GM12865 (cell line): ENCODE data around the gene PLA2G4F.

ENCODE experiments used
- DNase-seq: peaks from one replicate; pipeline ENCODE4 v3.0.0; 2010; ENCODE audit warnings: low read depth
- H3K4me3 ChIP-seq: 2 replicates; pipeline ENCODE4 v1.5.1; 2011; ENCODE audit warnings: mild to moderate bottlenecking, low read depth, low read length, control low read depth
- TF ChIP-seq, protein P1 (sequence below): IDR thresholded peaks from 2 replicates; pipeline ENCODE4 v1.5.1; 2011; ENCODE audit warnings: low read length, control low read depth, low read depth, inconsistent platforms; ENCODE audit not compliant: insufficient read depth; ENCODE audit errors: missing control alignments

PLA2G4F gene

GRCh38 chr15:42152921-42153698 is 3.3 kb downstream of the PLA2G4F start:
- TF ChIP-seq, protein P1, sequence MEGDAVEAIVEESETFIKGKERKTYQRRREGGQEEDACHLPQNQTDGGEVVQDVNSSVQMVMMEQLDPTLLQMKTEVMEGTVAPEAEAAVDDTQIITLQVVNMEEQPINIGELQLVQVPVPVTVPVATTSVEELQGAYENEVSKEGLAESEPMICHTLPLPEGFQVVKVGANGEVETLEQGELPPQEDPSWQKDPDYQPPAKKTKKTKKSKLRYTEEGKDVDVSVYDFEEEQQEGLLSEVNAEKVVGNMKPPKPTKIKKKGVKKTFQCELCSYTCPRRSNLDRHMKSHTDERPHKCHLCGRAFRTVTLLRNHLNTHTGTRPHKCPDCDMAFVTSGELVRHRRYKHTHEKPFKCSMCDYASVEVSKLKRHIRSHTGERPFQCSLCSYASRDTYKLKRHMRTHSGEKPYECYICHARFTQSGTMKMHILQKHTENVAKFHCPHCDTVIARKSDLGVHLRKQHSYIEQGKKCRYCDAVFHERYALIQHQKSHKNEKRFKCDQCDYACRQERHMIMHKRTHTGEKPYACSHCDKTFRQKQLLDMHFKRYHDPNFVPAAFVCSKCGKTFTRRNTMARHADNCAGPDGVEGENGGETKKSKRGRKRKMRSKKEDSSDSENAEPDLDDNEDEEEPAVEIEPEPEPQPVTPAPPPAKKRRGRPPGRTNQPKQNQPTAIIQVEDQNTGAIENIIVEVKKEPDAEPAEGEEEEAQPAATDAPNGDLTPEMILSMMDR = no peak
- no peak overlapping the region for H3K4me3 ChIP-seq
- no peak for DNase-seq

- no peak overlapping the region for H3K4me3 ChIP-seq
- no peak for DNase-seq
- TF ChIP-seq, protein P1 = no peak
Observed at GRCh38 chr15:42152196-42152920, 4.1 kb downstream of the PLA2G4F start.

- H3K4me3 ChIP-seq = no peak overlapping the region
- TF ChIP-seq, protein P1 = no peak
- no peak for DNase-seq
Observed at GRCh38 chr15:42151736-42152135, 4.7 kb downstream of the PLA2G4F start.

- TF ChIP-seq, protein P1 = no peak
- DNase-seq = no peak
- no peak overlapping the region for H3K4me3 ChIP-seq
Observed at GRCh38 chr15:42151141-42151561, 5.3 kb downstream of the PLA2G4F start.

- H3K4me3 ChIP-seq = no peak overlapping the region
- DNase-seq = no peak
- TF ChIP-seq, protein P1 = no peak
Observed at GRCh38 chr15:42150219-42150970, 6.0 kb downstream of the PLA2G4F start.

DNA sequence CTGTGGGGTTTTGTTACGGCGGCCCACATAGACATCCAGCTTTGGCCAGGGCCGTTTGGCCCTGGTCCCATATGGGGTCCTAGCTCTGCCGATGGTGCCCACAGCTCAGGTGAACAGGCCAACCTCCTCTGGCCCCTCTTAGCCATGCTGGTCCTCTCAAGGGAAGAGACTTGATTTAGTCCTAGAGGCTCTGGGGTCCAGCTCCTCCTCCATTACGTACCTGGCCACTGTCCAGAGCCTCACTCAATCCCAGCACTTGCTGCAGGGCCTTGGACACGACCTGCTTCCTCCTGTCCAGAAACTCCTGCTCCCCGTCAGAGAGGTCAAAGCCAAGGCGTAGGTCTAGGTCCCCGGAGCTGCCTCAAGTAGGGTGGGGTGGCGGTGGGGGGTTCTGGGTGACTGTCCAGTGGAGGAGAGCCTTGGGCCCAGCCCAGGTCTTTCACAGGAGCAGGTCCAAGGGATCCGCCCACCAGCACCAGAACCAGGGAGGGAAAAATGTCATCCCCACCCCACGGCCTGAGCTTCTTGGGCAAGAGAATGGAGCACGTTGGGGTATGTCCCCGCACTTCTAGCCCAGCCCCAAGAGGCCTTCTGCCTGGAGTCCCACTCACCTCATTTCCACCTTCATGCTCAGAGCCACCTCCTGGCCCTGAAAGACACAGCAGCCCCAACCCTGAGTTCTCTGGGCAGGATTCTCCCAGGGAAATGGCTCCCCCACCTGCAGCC is 6.8 kb downstream of the PLA2G4F start:
- no peak for DNase-seq
- no peak overlapping the region for H3K4me3 ChIP-seq
- TF ChIP-seq, protein P1 = no peak
